Measurements from ENCODE around the gene RPN2.

Gene RPN2

GRCh38 chr20:37290158-37290810, 111.2 kb downstream of the RPN2 start:
- no peak for DNase-seq
- Histone ChIP-seq H3K27me3 (no peaks in the 10 kb centered on the region), H3K4me3 (ENCODE audit: low read depth, low read length) (peak overlapping the region; percentile 99), H3K9me3 (no peaks in the 10 kb centered on the region), H3K4me1 (peaks cover 3% of the 10 kb centered on the region; the same call in 1 of the 2 replicates), H3K36me3 (peaks cover 17% of the 10 kb centered on the region)
- no peak for TF ChIP-seq CTCF (IDR thresholded peaks at IDR 0.05; ENCODE audit: low read depth, low read length)
